Osteocyte (in vitro differentiated cells): Measurements from ENCODE around the gene ACTA2. TPM values are rescaled to one million over a fixed set of nuclear protein-coding genes. Genes with fewer than 3 reads are reported as not detected.
A peak's percentile ranks its signal among the peaks of the same experiment; 100 is the strongest.

Experiments used
- DNase-seq: peaks from one replicate; pipeline ENCODE4 v3.0.0; 2021; ENCODE audit warnings: mixed read lengths; ENCODE audit not compliant: unreplicated experiment; ENCODE audit errors: extremely low spot score
- H3K27ac Mint-ChIP-seq: one replicate; pipeline ENCODE4 v1.8.0; 2021; ENCODE audit warnings: mild to moderate bottlenecking, mixed read lengths; ENCODE audit not compliant: unreplicated experiment
- H3K27me3 Mint-ChIP-seq: one replicate; pipeline ENCODE4 v1.8.0; 2021; ENCODE audit warnings: mixed read lengths; ENCODE audit not compliant: unreplicated experiment
- H3K36me3 Mint-ChIP-seq: one replicate; pipeline ENCODE4 v1.8.0; 2021; ENCODE audit warnings: mixed read lengths; ENCODE audit not compliant: unreplicated experiment
- H3K4me1 Mint-ChIP-seq: one replicate; pipeline ENCODE4 v1.8.0; 2021; ENCODE audit warnings: mixed read lengths; ENCODE audit not compliant: unreplicated experiment
- H3K4me3 Mint-ChIP-seq: one replicate; pipeline ENCODE4 v1.8.0; 2021; ENCODE audit warnings: mild to moderate bottlenecking, moderate library complexity, mixed read lengths; ENCODE audit not compliant: unreplicated experiment
- H3K9me3 Mint-ChIP-seq: one replicate; pipeline ENCODE4 v1.8.0; 2021; ENCODE audit warnings: mixed read lengths; ENCODE audit not compliant: unreplicated experiment
- CTCF ChIP-seq: fragments of 200-600 bp; sonication (generic); IDR thresholded peaks from 2 replicates; pipeline ENCODE4 v1.5.0; 2021; ENCODE audit warnings: antibody characterized with exemption, mild to moderate bottlenecking, moderate library complexity
- total RNA-seq: library from RNA; stranded (reverse); gene quantifications from 2 replicates; pipeline ENCODE4 v1.2.1, GENCODE V29; 2021

Gene ACTA2
- total RNA-seq, 1 donor from 2014 or later = 329 TPM

- Mint-ChIP-seq H3K9me3 (no peaks in the 10 kb centered on the region), H3K27me3 (no peaks in the 10 kb centered on the region), H3K27ac (peak overlapping the region; percentile 55), H3K36me3 (no peaks in the 10 kb centered on the region), H3K4me3 (no peak overlapping the region), H3K4me1 (peaks cover 53% of the 10 kb centered on the region)
- DNase-seq = no peak
- no peak for TF ChIP-seq CTCF
These were observed 2.0 kb upstream of the ACTA2 start for GRCh38 chr10:88954458-88955083.

GRCh38 chr10:88953662-88954061 lies 1.1 kb upstream of the ACTA2 start:
- no peak for TF ChIP-seq CTCF
- no peak for DNase-seq
- H3K9me3 Mint-ChIP-seq = no peaks in the 10 kb centered on the region
- H3K4me3 Mint-ChIP-seq = no peak overlapping the region
- no peaks in the 10 kb centered on the region for H3K27me3 Mint-ChIP-seq
- no peaks in the 10 kb centered on the region for H3K36me3 Mint-ChIP-seq
- H3K4me1 Mint-ChIP-seq = peaks cover 62% of the 10 kb centered on the region
- H3K27ac Mint-ChIP-seq = peak overlapping the region; percentile 94

- H3K4me3 Mint-ChIP-seq = peak overlapping the region; percentile 75
- H3K27me3 Mint-ChIP-seq = no peaks in the 10 kb centered on the region
- peaks cover 75% of the 10 kb centered on the region for H3K4me1 Mint-ChIP-seq
- H3K9me3 Mint-ChIP-seq = no peaks in the 10 kb centered on the region
- DNase-seq = no peak
- TF ChIP-seq CTCF = no peak
- peaks cover under 1% of the 10 kb centered on the region for H3K36me3 Mint-ChIP-seq
- peak overlapping the region; percentile 94 for H3K27ac Mint-ChIP-seq
These were observed 2.4 kb downstream of the ACTA2 start for GRCh38 chr10:88949912-88950837.

- H3K27me3 Mint-ChIP-seq = no peaks in the 10 kb centered on the region
- no peak for TF ChIP-seq CTCF
- DNase-seq = no peak
- H3K36me3 Mint-ChIP-seq = peaks cover 8% of the 10 kb centered on the region
- peak overlapping the region; percentile 75 for H3K27ac Mint-ChIP-seq
- H3K4me3 Mint-ChIP-seq = peak overlapping the region; percentile 44
- H3K4me1 Mint-ChIP-seq = peaks cover 75% of the 10 kb centered on the region
- H3K9me3 Mint-ChIP-seq = no peaks in the 10 kb centered on the region
These were observed 3.5 kb downstream of the ACTA2 start for GRCh38 chr10:88949051-88949450.

- no peaks in the 10 kb centered on the region for H3K9me3 Mint-ChIP-seq
- H3K27me3 Mint-ChIP-seq = no peaks in the 10 kb centered on the region
- H3K36me3 Mint-ChIP-seq = peaks cover 16% of the 10 kb centered on the region
- no peak for DNase-seq
- H3K27ac Mint-ChIP-seq = peak overlapping the region; percentile 38
- no peak overlapping the region for H3K4me3 Mint-ChIP-seq
- TF ChIP-seq CTCF = no peak
- peaks cover 55% of the 10 kb centered on the region for H3K4me1 Mint-ChIP-seq
These were observed 5.5 kb downstream of the ACTA2 start for GRCh38 chr10:88946965-88947590.
